Lung (tissue), 12 donors: ENCODE results near the gene CASP6. TPM values are rescaled to one million over a fixed set of nuclear protein-coding genes. Genes with fewer than 3 reads are reported as not detected.

Experiments used
- ATAC-seq: fragments of 200-7000 bp; cut with Tn5 transposase; one replicate; pipeline ENCODE4 v1.9.1; 2020; ENCODE audit warnings: moderate number of reproducible peaks; ENCODE audit not compliant: insufficient read depth, low FRiP score
- DNase-seq, 3 donors: peaks; one replicate each; pipeline ENCODE4 v3.0.0-alpha.2; 2013 to 2017
- H3K27ac ChIP-seq, 2 donors: one replicate each; pipeline ENCODE4 v1.5.1; 2013; ENCODE audit warnings: mild to moderate bottlenecking in 2 of 2, moderate library complexity in 2 of 2, control low read depth in 1 of 2, inconsistent platforms in 1 of 2, low read depth in 1 of 2, low read length in 1 of 2
- H3K27me3 ChIP-seq, 3 donors: one replicate each; pipeline ENCODE4 v1.5.1; 2013; ENCODE audit warnings: low read length in 2 of 3; ENCODE audit not compliant: control insufficient read depth in 3 of 3, insufficient read depth in 3 of 3
- H3K36me3 ChIP-seq, 4 donors: one replicate each; pipeline ENCODE4 v1.5.1; 2013; ENCODE audit warnings: low read length in 4 of 4, mild to moderate bottlenecking in 1 of 4, moderate library complexity in 1 of 4; ENCODE audit not compliant: control insufficient read depth in 4 of 4, insufficient read depth in 4 of 4
- H3K4me1 ChIP-seq, 5 donors: one replicate each; pipeline ENCODE4 v1.5.1; 2013; ENCODE audit warnings: low read length in 5 of 5, mild to moderate bottlenecking in 2 of 5, moderate library complexity in 1 of 5; ENCODE audit not compliant: control insufficient read depth in 5 of 5, insufficient read depth in 5 of 5
- H3K4me3 ChIP-seq: one replicate; pipeline ENCODE4 v1.5.1; 2013; ENCODE audit warnings: mild to moderate bottlenecking, control low read depth, moderate library complexity
- H3K9ac ChIP-seq, 2 donors: one replicate each; pipeline ENCODE4 v1.5.1; 2013; ENCODE audit warnings: low read length in 2 of 2, control low read depth in 1 of 2; ENCODE audit not compliant: insufficient read depth in 1 of 2
- H3K9me3 ChIP-seq, 4 donors: one replicate each; pipeline ENCODE4 v1.5.1; 2013; ENCODE audit warnings: low read length in 3 of 4, mild to moderate bottlenecking in 1 of 4, moderate library complexity in 1 of 4; ENCODE audit not compliant: control insufficient read depth in 4 of 4, insufficient read depth in 3 of 4
- WGBS, 2 donors: extraction: QIAGEN DNeasy Blood & Tissue Kit; methylation state at CpG; one replicate each; pipeline ENCODE4 v1.1.7; 2013; 5-methylcytosine and 5-hydroxymethylcytosine counted together
- polyA plus RNA-seq, 2 donors: library from polyadenylated mRNA; stranded (reverse); fragments of 200-250 nt; gene quantifications; one replicate each; pipeline ENCODE4 v1.2.1, GENCODE V29; 2013
- total RNA-seq, 2 donors: library from RNA; depleted of rRNA in 1 of 2; stranded (reverse); fragments of >200 nt in 1 of 2; gene quantifications; one replicate each; pipeline ENCODE4 v1.2.1, GENCODE V29; 2014 to 2021
- TF ChIP-seq, protein P1 (sequence below): IDR thresholded peaks from 2 replicates; pipeline ENCODE4 v1.5.1; 2012; ENCODE audit warnings: mild to moderate bottlenecking; ENCODE audit errors: control extremely low read depth, extremely low read depth
- donor health status: control.
- donor health status: control.
- donor health status: Bipolar disorder and iron deficiency.
- donor health status: healthy.
- donor health status: DM: yes; HTN: yes; CAD: no.

The CASP6 gene
- total and polyA plus RNA-seq, 4 donors: 12.0 to 20.2 (median 13.2) TPM

DNA sequence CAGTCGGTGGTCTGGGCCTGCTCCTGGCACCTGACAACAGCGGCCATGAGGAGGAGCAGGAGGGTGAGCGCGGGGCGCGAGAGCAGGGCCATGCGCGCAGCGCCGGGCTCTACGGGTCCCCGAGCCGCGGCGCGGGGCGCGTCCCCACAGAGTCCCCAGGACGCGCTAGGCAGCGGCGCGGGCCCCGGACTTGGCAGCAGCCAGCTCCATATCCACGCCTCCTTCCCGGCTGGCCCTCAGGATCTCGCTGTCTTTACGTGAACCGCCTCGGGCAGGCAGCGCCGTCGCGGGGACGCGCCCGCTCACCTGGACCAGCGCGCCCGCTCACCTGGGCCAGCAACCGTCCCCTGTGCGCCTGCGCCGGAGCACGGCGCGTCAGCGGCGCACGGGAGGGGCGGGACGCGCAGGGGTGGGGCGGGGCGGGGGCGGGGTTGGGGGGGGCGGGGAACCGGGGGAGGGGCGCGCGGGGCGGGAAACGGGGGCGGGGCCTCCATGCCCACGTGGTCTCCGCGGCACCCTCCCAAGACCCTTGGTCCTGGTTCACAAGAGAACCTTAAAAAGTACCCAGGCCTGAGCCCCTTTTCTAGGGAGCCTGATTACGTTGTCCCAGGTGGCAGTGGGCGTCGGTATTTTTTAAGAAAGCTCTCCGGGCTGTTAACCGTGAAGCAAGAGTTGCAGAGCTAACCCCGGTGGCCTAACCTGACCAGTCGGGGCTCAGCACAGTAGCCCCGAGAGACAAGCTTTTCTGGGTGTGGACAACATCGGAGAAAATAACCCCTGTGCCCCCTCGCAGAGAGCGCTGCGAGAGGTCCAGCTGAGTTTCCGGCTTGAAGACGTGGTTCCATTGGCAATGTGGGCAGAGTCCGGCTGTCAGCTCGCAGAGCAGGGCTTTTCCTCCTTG lies 26.7 kb upstream of the CASP6 start, which contains the start of gene PLA2G12A:
TSS of gene PLA2G12A (minus strand) at position 353 of the 901 bp plus-strand sequence. CDS start at position 92, 261 bp downstream.
- Histone ChIP-seq H3K27me3 (no peaks in the 10 kb centered on the region), H3K36me3 (no peaks in the 10 kb centered on the region), H3K4me1 (peaks cover 0 to 18% (median 0%) of the 10 kb centered on the region in 5 donors), H3K4me3 (peak within 1 kb of the TSS; percentile 88), H3K27ac (peak within 1 kb of the TSS; percentile 69 to 78), H3K9ac (peak within 1 kb of the TSS; percentile 75 to 82), H3K9me3 (no peaks in the 10 kb centered on the region)
- ATAC-seq (peak; percentile 95), DNase-seq (peak; percentile 78 to 87 (median 87))
- WGBS, 2 donors: 0 to 1% methylated on average over 43 to 83 of the region's 83 CpGs
- TF ChIP-seq, protein P1, sequence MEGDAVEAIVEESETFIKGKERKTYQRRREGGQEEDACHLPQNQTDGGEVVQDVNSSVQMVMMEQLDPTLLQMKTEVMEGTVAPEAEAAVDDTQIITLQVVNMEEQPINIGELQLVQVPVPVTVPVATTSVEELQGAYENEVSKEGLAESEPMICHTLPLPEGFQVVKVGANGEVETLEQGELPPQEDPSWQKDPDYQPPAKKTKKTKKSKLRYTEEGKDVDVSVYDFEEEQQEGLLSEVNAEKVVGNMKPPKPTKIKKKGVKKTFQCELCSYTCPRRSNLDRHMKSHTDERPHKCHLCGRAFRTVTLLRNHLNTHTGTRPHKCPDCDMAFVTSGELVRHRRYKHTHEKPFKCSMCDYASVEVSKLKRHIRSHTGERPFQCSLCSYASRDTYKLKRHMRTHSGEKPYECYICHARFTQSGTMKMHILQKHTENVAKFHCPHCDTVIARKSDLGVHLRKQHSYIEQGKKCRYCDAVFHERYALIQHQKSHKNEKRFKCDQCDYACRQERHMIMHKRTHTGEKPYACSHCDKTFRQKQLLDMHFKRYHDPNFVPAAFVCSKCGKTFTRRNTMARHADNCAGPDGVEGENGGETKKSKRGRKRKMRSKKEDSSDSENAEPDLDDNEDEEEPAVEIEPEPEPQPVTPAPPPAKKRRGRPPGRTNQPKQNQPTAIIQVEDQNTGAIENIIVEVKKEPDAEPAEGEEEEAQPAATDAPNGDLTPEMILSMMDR: no peak

- H3K9ac ChIP-seq: peak overlapping the region; percentile 75 to 82
- peak overlapping the region; percentile 88 for H3K4me3 ChIP-seq
- H3K4me1 ChIP-seq: peaks cover 0 to 18% (median 0%) of the 10 kb centered on the region in 5 donors
- peak overlapping the region; percentile 69 to 78 for H3K27ac ChIP-seq
- WGBS, 2 donors: 2 to 3% methylated on average over 25 of the region's 25 CpGs
- no peaks in the 10 kb centered on the region for H3K36me3 ChIP-seq
- DNase-seq (peak; percentile 38 to 61 (median 59)), ATAC-seq (peak; percentile 7)
- TF ChIP-seq, protein P1: no peak
- H3K27me3 ChIP-seq: no peaks in the 10 kb centered on the region
- no peaks in the 10 kb centered on the region for H3K9me3 ChIP-seq
Observed at GRCh38 chr4:109729117-109729717, 26.0 kb upstream of the CASP6 start.

DNA sequence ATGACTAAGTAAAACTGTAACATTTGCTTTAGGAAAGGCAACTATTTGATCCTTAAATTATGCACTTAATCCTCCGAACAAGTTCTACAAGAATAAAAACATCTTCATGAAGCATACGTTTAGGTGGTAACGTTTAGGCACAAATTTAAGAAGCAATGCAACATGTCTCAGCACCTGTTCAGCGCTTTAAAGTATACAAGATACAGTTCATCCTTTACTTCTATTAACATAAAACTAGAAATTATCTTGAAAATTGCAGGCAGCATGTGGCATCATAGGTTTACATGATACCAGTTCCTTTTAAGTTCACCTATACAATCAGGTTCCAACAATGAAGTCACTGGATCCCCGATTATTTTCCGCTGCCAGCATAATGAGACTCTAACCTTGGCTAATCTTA lies 25.1 kb upstream of the CASP6 start:
- H3K4me3 ChIP-seq: no peak overlapping the region
- TF ChIP-seq, protein P1: no peak
- H3K36me3 ChIP-seq: no peaks in the 10 kb centered on the region
- H3K27me3 ChIP-seq: no peaks in the 10 kb centered on the region
- no peaks in the 10 kb centered on the region for H3K9me3 ChIP-seq
- H3K9ac ChIP-seq: peak overlapping the region; percentile 75 to 82
- H3K4me1 ChIP-seq: peaks cover 0 to 18% (median 0%) of the 10 kb centered on the region in 5 donors
- ATAC-seq (no peak), DNase-seq (peak in 1 of 3 donors; percentile 8)
- H3K27ac ChIP-seq: no peak overlapping the region
- WGBS, 2 donors: 67 to 82% methylated on average over 6 of the region's 6 CpGs
